GM12878 (cell line): ENCODE results near the gene KLHL22. TPM values are rescaled to one million over a fixed set of nuclear protein-coding genes. Genes with fewer than 3 reads are reported as not detected.

Experiments used
- ATAC-seq: fragments of 200-7000 bp; cut with Tn5 transposase; 3 replicates; pipeline ENCODE4 v1.9.1; 2020; ENCODE audit warnings: mild to moderate bottlenecking, moderate library complexity
- BruUV-seq: library from RNA; stranded (reverse); fragments of 400-500 nt; replicated peaks from 2 replicates; lab custom pipeline; 2021; lab: Mats Ljungman, UMichigan
- CTCF ChIA-PET: fragments of 300-600 bp; sonication (Branson Sonifier 250); formaldehyde crosslinking; extraction: SDS; loops from one replicate; lab custom pipeline; 2021; ENCODE audit warnings: inconsistent platforms; lab: Yijun Ruan, JAX
- POLR2A ChIA-PET: fragments of 350-600 bp; formaldehyde crosslinking; extraction: SDS; loops from one replicate; lab custom pipeline; 2021; ENCODE audit warnings: inconsistent platforms; lab: Charles Lee
- RAD21 ChIA-PET: fragments of 300-600 bp; sonication (Branson Sonifier 250); formaldehyde crosslinking; loops from one replicate; lab custom pipeline; 2023; ENCODE audit warnings: antibody characterized with exemption; ENCODE audit not compliant: unreplicated experiment; lab: Charles Lee
- SMC1A ChIA-PET: fragments of 300-600 bp; sonication (Branson Sonifier 250); formaldehyde crosslinking; loops from one replicate; lab custom pipeline; 2023; ENCODE audit not compliant: unreplicated experiment, uncharacterized antibody; lab: Charles Lee
- DNase-seq: peaks from one replicate; pipeline ENCODE4 v3.0.0-alpha.2; 2011; ENCODE audit warnings: low read depth, low spot score
- FAIRE-seq: peaks from 3 replicates; lab custom pipeline; 2011; peaks lifted over from hg19 to GRCh38; lab: Jason Lieb, UNC
- H2AFZ ChIP-seq: 2 replicates; pipeline ENCODE4 v1.6.0; 2011; ENCODE audit warnings: low read depth, low read length, control low read depth; ENCODE audit not compliant: control insufficient read depth
- H3K27ac ChIP-seq: 2 replicates; pipeline ENCODE4 v1.5.1; 2011; ENCODE audit warnings: control low read depth; ENCODE audit not compliant: control insufficient read depth, insufficient read depth
- H3K27me3 ChIP-seq, 2 experiments: replicated peaks in 1 of 2; 2 replicates each; pipeline versions ENCODE4 v1.6.0 to v1.6.1; 2011; ENCODE audit warnings: low read length in 1 of 2; ENCODE audit not compliant: control insufficient read depth in 2 of 2, insufficient read depth in 2 of 2
- H3K36me3 ChIP-seq, 2 experiments: 2 replicates each; pipeline ENCODE4 v1.5.1; 2011; ENCODE audit warnings: low read length in 1 of 2; ENCODE audit not compliant: control insufficient read depth in 2 of 2, insufficient read depth in 2 of 2
- H3K4me1 ChIP-seq: 2 replicates; pipeline ENCODE4 v1.6.1; 2011; ENCODE audit warnings: mild to moderate bottlenecking, low read length, moderate library complexity, mixed read lengths; ENCODE audit not compliant: control insufficient read depth, insufficient read depth
- H3K4me2 ChIP-seq: 2 replicates; pipeline ENCODE4 v1.6.0; 2011; ENCODE audit warnings: control low read depth; ENCODE audit not compliant: control insufficient read depth, insufficient read depth
- H3K4me3 ChIP-seq: fragments of 200-600 bp; sonication (generic); 2 replicates; pipeline ENCODE4 v1.5.1; 2016
- H3K79me2 ChIP-seq: 2 replicates; pipeline ENCODE4 v1.6.0; 2011; ENCODE audit warnings: low read length; ENCODE audit not compliant: control insufficient read depth, insufficient read depth
- H3K9ac ChIP-seq: 2 replicates; pipeline ENCODE4 v1.8.0; 2011; ENCODE audit warnings: low read length, control low read depth, mixed read lengths; ENCODE audit not compliant: control insufficient read depth, insufficient read depth
- H3K9me3 ChIP-seq: replicated peaks from 3 replicates; pipeline ENCODE4 v1.5.1; 2011; ENCODE audit warnings: mild to moderate bottlenecking, low read length; ENCODE audit not compliant: control insufficient read depth, insufficient read depth
- H4K20me1 ChIP-seq: 2 replicates; pipeline ENCODE4 v1.6.0; 2011; ENCODE audit not compliant: control insufficient read depth, insufficient read depth
- ATF3 ChIP-seq: IDR thresholded peaks from 2 replicates; pipeline ENCODE4 v1.6.1; 2011; ENCODE audit warnings: low read depth, mild to moderate bottlenecking, low read length, moderate library complexity, borderline replicate concordance; ENCODE audit errors: extremely low read depth
- BMI1 ChIP-seq: fragments of 450-650 bp; IDR thresholded peaks from 2 replicates; pipeline ENCODE4 v1.6.1; 2016; ENCODE audit warnings: mild to moderate bottlenecking, moderate library complexity, borderline replicate concordance
- CHD4 ChIP-seq: fragments of 200-600 bp; sonication (generic); IDR thresholded peaks from 2 replicates; pipeline ENCODE4 v1.6.1; 2016; ENCODE audit warnings: mild to moderate bottlenecking
- KDM1A ChIP-seq: fragments of 200-600 bp; sonication (generic); IDR thresholded peaks from 2 replicates; pipeline ENCODE4 v1.6.1; 2016; ENCODE audit warnings: borderline replicate concordance
- POLR2A ChIP-seq: IDR thresholded peaks from 2 replicates; pipeline ENCODE4 v1.6.1; 2011; ENCODE audit warnings: low read depth, mild to moderate bottlenecking, low read length
- POU2F2 ChIP-seq: IDR thresholded peaks from 3 replicates; pipeline ENCODE4 v1.6.1; 2011; ENCODE audit warnings: low read depth, mild to moderate bottlenecking, low read length, borderline replicate concordance
- RFX5 ChIP-seq: IDR thresholded peaks from 2 replicates; pipeline ENCODE4 v1.6.1; 2011; ENCODE audit warnings: low read depth, low read length, improper control_type of control experiment
- SMARCA5 ChIP-seq: fragments of 450-650 bp; IDR thresholded peaks from 2 replicates; pipeline ENCODE4 v1.6.1; 2017; ENCODE audit warnings: mild to moderate bottlenecking
- SMC3 ChIP-seq: IDR thresholded peaks from 2 replicates; pipeline ENCODE4 v1.6.1; 2011; ENCODE audit warnings: low read length, improper control_type of control experiment, borderline replicate concordance
- SREBF1 ChIP-seq: IDR thresholded peaks from 2 replicates; pipeline ENCODE4 v1.6.1; 2012; ENCODE audit warnings: mild to moderate bottlenecking, low read length
- TAF1 ChIP-seq: IDR thresholded peaks from 2 replicates; pipeline ENCODE4 v1.6.1; 2011; ENCODE audit warnings: mild to moderate bottlenecking, low read depth, low read length, borderline replicate concordance
- ZBED1 ChIP-seq: IDR thresholded peaks from 2 replicates; pipeline ENCODE4 v1.6.1; 2016; ENCODE audit warnings: borderline replicate concordance
- ZBTB40 ChIP-seq: fragments of 450-650 bp; IDR thresholded peaks from 2 replicates; pipeline ENCODE4 v1.6.1; 2016; ENCODE audit warnings: mild to moderate bottlenecking, moderate library complexity, borderline replicate concordance
- ZSCAN29 ChIP-seq: fragments of 450-650 bp; IDR thresholded peaks from 2 replicates; pipeline ENCODE4 v1.6.1; 2017; ENCODE audit warnings: mild to moderate bottlenecking, moderate library complexity
- WGBS: methylation state at CpG from one replicate; pipeline ENCODE4 v1.1.6; 2016; ENCODE audit warnings: low lambda C conversion rate; ENCODE audit not compliant: insufficient replicate concordance, insufficient coverage; ENCODE audit errors: missing lambda C conversion rate; 5-methylcytosine and 5-hydroxymethylcytosine counted together
- in situ Hi-C: fragments of 300-500 bp; cut with MboI; formaldehyde crosslinking; loops from 9 replicates; pipeline ENCODE4 v1.14.3; 2018; ENCODE audit warnings: mixed read lengths
- intact Hi-C: fragments of 100-400 bp; cut with micrococcal nuclease; formaldehyde crosslinking; loops from one replicate; pipeline ENCODE4 v1.14.2; 2022; ENCODE audit not compliant: unreplicated experiment
- polyA plus RNA-seq, 11 experiments: library from polyadenylated mRNA; depleted of rRNA in 4 of 11; unstranded in 6 of 11; stranded (reverse) in 5 of 11; fragments of >200 nt; fragmentation: Nextera tagmentation in 4 of 11; fragmentation: Illumina TruSeq in 1 of 11; extraction: Ambion mirVana in 4 of 11; extraction: Trizol in 1 of 11; gene quantifications; 1 replicate in 1 of 11; 2 replicates in 10 of 11; pipeline versions ENCODE4 v1.2.1 to v1.2.3, GENCODE V29; 2011 to 2016; ENCODE audit warnings: inconsistent platforms in 2 of 11, missing spikeins in 2 of 11, low read depth in 1 of 11
- total RNA-seq, 4 experiments: library from RNA; depleted of rRNA in 3 of 4; stranded (reverse); fragments of >200 nt in 3 of 4; fragmentation: Illumina TruSeq in 1 of 4; extraction: Trizol in 1 of 4; gene quantifications; 2 replicates each; pipeline versions ENCODE4 v1.2.1 to v1.2.3, GENCODE V29; 2013 to 2021

KLHL22 gene
- total and polyA plus RNA-seq, 10 of the 15 experiments (the other 5 are each of a cell fraction or from before 2014, with no cell fraction given): 0.06 to 22.1 (median 14.2) TPM

- no peaks in the 10 kb centered on the region; the same call in 1 of the 2 replicates for H4K20me1 ChIP-seq
- H3K27me3 ChIP-seq: no peaks in the 10 kb centered on the region
- no peaks in the 10 kb centered on the region; the same call in 1 of the 2 replicates for H3K4me1 ChIP-seq
- BruUV-seq: no TSS peak
- 94% methylated on average over 4 of the region's 4 CpGs for WGBS
- intact Hi-C loops (no loop called here), in situ Hi-C loops (no loop called here)
- no peak overlapping the region for H3K4me3 ChIP-seq
- ChIA-PET SMC1A (interaction anchor here (2.4 kb wide), 1 partner anchor 9 kb away, joined by 5 read pairs; no protein-coding TSS in a partner anchor), RAD21 (no interaction called here), CTCF (interaction anchor here (0.6 to 0.7 kb wide), 4 partner anchors 8 to 254 kb away, joined by 3 read pairs; no protein-coding TSS in a partner anchor), POLR2A (no interaction called here)
- H3K9me3 ChIP-seq: no peaks in the 10 kb centered on the region
- H3K36me3 ChIP-seq: no peaks in the 10 kb centered on the region; a peak in 2 of 4 replicates
- no peak overlapping the region for H3K27ac ChIP-seq
- no peaks in the 10 kb centered on the region for H3K79me2 ChIP-seq
- no peak overlapping the region for H2AFZ ChIP-seq
- no peak overlapping the region for H3K4me2 ChIP-seq
- FAIRE-seq (no peak), DNase-seq (no peak), ATAC-seq (no peak)
- no peak overlapping the region for H3K9ac ChIP-seq
- no peak for TF ChIP-seq SMARCA5
- no peak for TF ChIP-seq POLR2A
- no peak for TF ChIP-seq POU2F2
- TF ChIP-seq ATF3: no peak
- no peak for TF ChIP-seq CHD4
- TF ChIP-seq BMI1: no peak
Observed at GRCh38 chr22:20484948-20485683, 10.5 kb downstream of the KLHL22 start.

GRCh38 chr22:20483771-20484170 lies 11.8 kb downstream of the KLHL22 start:
- intact Hi-C loops (no loop called here), in situ Hi-C loops (no loop called here)
- Histone ChIP-seq H3K9ac (no peak overlapping the region), H3K4me3 (no peak overlapping the region), H3K9me3 (no peaks in the 10 kb centered on the region), H3K4me1 (no peaks in the 10 kb centered on the region), H3K27ac (no peak overlapping the region), H3K27me3 (no peaks in the 10 kb centered on the region), H4K20me1 (no peaks in the 10 kb centered on the region), H3K4me2 (no peak overlapping the region), H2AFZ (no peak overlapping the region), H3K36me3 (no peaks in the 10 kb centered on the region; a peak in 2 of 4 replicates), H3K79me2 (no peaks in the 10 kb centered on the region)
- 99% methylated on average over 14 of the region's 14 CpGs for WGBS
- FAIRE-seq: no peak
- SMC1A ChIA-PET: interaction anchor here (2.4 kb wide), 1 partner anchor 10 kb away, joined by 5 read pairs; no protein-coding TSS in a partner anchor
- POLR2A ChIA-PET: no interaction called here
- BruUV-seq: no TSS peak
- no peak for ATAC-seq
- no peak for DNase-seq
- RAD21 ChIA-PET: no interaction called here
- CTCF ChIA-PET: interaction anchor here (1.4 kb wide), 1 partner anchor 11 kb away, joined by 7 read pairs; no protein-coding TSS in a partner anchor
- TF ChIP-seq ZSCAN29 (no peak), ZBED1 (no peak), RFX5 (no peak), TAF1 (no peak), SREBF1 (no peak), KDM1A (no peak), ZBTB40 (no peak), SMC3 (no peak)
